HS-5 (cell line): ENCODE data around the gene PCMTD2.

Experiments
- DNase-seq: peaks from one replicate; pipeline ENCODE4 v3.0.0-alpha.2; 2012; ENCODE audit warnings: low read depth

Gene PCMTD2

DNA sequence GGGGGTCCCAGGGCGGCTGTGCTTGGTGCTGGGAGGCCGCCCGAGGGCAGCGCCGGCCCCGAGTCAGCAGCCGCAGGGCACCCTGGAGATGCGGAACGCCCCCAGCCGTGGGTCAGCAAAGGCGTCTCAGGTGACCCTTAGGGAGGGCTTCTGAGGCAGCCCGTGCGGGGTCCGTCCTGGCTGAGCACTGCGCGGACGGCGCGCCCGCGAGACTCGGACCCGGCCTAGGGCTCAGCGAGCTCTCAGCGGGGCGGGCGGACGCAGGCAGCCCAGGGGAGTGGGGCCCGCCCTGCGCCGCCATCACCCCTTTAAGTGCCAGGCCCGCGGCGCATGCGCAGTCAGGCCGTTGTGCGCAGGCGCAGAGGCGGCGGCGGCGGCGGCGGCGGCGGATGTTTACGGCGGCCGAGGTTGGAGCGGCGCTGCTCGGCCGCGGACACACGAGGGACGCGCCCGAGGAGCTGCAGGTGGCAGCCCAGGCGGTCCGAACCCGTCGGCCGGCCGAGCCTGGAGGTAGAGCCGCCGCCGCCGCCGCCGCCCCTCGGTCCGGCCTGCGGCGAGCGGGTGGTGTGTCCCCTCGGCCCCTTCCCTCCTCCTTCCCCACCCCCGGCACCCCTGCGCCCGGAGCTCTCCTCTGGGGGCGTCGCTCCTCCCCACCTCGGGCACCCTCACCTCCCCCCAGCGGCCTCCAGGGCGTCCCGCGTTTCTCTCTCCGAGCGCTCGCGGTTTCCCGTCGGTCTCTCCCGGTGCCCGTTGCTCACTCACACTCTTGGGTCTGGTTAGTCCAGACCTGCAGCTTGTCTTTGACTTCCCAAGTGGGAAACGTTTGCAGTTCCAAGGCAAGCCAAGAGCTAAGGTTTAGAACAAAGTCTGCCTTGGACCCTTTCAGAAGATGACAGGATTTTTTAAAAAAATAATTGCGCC is at the start of gene PCMTD2:
Gene PCMTD2 (plus strand): TSS at position 388 of the 921 bp plus-strand sequence. CDS start 4,218 bp downstream, outside the sequence.
- DNase-seq: peak; percentile 24

DNA sequence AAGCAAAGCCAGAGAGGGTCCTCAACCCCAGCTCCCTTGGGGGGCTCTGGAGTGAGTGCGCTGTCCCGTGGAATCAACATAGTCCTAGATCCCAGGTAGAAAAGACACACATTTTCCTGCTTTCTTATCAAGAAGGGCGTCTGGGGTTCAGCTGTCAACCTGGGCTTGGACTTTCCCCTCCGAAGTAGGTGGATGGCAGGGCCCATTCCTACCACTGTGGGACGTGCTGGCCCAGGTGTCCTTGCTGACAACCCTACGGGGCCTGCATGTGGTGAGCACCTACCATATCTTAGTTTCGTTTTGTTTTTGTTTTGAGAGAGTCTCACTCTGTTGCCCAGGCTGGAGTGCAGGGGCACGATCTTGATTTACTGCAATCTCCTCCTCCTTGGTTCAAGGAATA is 48.9 kb upstream of the PCMTD2 start:
- no peak for DNase-seq

DNA sequence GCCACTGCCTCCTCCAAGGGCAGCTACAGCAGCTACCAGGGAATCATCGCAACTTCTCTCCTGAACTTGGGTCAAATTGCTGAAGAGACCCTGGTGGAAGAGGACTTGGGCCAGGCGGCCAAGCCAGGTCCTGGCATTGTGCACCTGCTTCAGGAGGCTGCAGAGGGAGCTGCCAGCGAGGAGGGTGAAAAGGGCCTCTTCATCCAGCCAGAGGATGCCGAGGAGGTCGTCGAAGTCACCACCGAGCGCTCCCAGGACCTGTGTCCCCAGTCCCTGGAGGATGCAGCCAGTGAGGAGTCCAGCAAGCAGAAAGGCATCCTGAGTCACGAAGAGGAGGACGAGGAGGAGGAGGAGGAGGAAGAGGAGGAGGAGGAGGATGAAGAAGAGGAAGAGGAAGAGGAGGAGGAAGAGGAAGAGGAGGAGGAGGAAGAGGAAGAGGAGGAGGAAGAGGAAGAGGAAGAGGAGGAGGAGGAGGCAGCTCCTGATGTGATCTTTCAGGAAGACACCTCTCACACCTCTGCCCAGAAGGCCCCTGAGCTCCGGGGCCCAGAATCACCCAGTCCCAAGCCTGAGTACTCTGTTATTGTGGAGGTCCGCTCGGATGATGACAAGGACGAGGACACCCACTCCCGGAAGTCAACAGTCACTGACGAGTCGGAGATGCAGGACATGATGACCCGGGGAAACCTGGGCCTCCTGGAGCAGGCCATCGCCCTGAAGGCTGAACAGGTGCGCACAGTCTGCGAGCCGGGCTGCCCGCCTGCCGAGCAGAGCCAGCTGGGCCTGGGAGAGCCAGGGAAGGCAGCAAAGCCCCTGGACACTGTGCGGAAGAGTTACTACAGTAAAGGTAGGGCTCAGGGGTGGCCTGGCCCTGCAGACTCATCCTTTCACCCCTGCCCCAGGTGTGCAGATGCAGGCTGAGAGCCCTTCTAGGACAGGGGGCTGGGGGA is 47.6 kb upstream of the PCMTD2 start:
- no peak for DNase-seq

DNA sequence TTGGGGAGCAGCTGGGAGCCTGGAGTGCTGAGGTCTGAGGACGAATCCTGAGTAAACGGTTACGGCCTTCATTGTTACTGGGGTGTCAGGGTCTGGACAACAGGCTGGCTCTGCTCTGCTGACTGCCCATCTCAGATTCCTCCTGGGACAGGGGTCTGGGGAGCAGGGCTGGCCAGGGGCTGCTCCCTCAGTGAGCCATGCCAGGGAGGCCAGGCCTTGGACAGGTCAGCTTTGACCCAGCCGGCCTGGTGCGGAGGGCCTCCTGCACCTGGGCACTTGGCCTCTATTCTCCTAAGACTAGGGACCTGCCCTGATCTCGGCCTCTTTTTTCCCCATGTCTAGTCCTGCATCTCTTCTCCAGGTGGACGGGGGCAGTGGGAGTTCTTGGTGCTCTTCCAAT is 46.4 kb upstream of the PCMTD2 start:
- DNase-seq: no peak

DNA sequence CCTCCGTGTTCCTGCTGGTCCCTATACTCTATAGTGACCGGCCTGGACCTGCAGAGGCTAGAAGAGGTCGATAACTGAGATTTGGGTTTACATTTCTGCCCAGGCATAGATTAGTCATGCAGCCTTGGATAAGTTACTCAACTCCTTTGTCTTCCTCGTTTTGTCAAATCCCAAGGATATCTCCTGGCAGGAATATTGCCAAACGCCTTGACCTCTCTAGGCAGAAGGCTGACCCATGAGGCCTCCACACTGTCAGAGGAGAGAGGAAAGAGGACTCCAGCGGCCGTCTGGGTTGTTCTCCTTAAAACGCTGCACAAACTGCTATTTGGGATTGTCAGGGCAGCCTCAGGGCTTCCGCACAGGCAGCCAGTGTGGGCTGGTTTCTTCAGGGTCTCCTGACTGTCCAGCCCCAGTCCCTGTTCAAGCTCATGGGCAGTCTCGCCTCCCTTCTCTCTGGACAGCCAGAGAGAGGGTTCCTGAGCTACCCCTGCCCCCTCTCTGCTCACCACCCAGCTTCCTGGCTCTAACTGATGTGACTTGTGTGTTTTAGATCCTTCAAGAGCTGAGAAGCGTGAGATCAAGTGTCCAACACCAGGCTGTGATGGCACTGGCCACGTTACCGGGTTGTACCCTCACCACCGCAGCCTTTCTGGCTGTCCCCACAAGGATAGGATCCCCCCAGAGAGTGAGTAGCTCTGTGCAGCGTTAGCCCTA is 44.7 kb upstream of the PCMTD2 start:
- no peak for DNase-seq

DNA sequence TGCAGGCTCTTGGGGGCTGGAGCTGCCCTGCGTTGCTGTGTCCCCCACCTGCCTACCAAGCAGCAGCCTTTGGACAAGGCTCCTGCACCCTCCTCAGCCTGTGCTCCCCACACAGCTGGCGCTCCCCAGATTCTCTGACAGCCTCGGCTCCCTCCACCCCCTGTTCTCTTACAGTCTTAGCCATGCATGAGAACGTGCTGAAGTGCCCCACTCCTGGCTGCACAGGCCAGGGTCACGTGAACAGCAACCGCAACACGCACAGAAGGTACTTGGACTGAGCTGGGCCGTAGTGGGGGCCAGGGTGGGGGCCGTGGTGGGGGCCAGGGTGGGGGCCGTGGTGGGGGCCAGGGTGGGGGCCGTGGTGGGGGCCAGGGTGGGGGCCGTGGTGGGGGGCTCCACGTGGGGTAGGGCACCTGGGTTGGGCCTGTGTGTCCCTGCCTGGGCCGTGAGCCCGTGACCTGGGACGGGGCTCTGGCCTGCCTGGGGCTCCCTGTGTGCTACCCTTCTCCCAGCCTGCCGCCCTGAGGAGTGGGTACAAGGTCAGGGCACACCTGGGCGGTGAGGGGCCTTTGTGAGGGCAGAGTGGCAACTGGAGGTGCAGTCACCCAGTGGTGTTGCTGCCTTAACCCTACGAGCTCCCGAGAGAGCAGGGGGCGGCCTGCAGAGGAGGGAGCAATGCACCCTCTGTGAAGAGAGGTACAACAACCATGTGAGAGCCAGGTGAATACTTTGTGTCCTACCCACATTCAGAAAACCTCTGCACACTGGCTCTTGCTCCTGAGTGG is 43.5 kb upstream of the PCMTD2 start:
- DNase-seq: no peak

DNA sequence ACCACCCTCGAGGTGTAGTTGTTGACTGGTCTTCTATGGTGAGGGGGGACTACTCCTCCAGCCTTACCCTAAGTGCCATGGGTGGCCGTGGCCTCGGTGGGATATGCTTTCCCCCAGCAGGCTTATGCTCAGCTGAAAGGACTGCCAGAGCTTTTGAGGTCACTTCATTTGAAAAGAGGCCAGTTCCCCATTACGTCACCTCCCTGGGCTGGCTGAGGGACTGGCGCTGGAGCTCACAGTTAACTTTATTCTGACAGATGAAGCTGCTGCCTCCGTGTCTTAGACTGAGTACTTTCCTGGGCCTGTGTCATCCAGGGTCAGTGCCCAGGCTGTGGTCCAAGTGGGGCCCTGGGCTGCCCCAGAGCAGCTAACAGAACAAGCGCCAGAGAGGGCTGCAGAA is 42.8 kb upstream of the PCMTD2 start:
- no peak for DNase-seq

DNA sequence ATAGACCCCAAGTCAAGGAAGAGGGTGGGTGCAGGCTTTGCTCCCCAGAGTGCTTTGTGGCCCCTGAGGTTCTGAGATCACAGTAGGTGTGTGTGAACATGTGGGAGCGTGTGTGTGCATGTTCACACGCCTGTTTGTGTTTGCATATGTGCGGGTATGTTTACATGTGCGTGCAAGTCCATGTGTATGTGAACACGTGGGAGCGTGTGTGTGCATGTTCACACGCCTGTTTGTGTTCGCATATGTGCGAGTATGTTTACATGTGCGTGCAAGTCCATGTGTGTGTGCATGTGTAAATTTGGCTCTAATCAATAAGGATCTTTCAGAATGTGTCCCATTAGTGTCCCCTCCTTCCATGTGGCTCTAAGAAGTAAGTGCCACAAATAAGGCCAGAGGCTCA is 41.4 kb upstream of the PCMTD2 start:
- DNase-seq: no peak

DNA sequence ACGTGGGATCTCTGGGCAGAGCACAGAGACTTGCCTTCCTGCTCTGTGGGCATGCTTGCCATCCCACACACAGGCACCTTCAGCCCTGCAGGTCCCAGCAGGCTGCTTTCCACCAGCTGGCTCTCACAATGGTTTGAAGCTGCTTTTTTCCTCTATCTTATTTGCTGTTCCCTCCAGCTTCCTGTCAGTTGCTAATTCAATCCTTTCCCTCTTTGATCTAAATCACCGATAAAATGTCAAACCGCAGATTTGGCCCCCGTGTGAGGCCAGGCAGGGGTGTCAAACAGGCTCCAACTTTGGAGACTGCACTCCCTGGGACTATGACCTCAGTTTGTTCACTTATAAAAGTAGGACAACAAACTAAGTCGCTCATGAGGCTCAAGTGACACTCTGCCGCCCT is 40.6 kb upstream of the PCMTD2 start:
- no peak for DNase-seq

DNA sequence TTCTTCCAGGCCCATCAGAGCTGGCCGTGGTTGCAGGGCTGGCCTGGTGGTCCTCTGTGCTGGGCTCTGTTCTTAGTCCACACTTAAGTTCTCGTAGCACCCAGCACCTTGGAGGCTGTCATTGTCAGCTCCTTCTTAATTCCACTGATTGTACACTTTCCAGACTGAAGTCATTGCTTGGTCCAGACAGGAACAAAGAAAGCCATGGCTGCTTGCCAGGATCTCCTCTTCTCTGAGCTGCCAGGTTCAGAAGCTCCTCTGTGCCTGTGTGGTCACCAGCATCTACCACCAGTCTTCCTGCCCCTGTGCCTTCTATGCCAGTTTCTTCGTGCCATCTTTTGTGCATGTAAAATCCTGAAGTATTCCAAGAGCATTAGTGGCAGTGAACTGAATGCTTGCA is 39.5 kb upstream of the PCMTD2 start:
- DNase-seq: no peak

DNA sequence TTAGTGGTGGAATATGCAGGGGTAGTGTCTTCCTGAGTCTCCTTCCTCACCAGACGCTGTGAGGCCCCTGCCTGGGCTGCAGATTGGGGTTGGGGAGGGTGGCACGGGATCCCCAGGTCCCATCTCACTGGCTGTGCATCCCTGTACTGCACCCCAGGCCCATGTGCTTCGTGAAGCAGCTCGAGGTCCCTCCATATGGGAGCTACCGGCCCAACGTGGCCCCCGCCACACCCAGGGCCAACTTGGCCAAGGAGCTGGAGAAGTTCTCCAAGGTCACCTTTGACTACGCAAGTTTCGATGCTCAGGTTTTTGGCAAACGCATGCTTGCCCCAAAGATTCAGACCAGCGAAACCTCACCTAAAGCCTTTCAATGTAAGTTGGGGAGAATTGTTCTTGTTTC is 38.6 kb upstream of the PCMTD2 start:
- DNase-seq: no peak

DNA sequence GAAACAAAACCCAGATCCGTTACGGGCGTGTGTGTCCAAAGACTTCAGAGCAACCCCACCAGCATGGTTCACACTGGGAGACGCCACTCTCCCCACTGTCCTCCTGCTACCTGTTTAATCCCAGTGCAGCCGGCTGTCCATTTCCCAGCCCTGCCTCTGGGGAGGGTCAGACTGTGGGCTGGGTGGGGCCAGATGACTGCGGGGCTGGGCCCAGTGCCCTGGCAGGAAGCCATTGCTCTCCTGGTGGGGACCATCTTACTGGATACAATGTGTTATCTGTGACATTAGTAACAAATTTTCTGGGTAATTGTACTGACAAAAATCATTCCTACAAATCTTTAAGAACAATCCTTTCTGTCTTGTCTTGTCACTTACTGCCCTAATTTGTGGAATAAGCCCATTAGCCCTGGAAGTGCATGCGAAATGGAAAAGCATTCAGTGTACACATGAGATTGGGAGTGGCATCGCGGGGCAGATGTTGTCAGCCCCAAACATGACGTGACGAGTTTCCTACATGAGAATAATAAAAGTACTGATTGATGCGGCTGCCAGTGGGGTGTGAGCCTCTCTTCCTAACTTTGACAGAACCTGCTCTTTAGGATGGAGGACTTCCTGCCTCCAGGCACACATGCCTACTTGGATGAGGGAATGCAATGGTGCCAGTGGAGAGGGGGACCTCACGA is 37.9 kb upstream of the PCMTD2 start:
- DNase-seq: no peak

DNA sequence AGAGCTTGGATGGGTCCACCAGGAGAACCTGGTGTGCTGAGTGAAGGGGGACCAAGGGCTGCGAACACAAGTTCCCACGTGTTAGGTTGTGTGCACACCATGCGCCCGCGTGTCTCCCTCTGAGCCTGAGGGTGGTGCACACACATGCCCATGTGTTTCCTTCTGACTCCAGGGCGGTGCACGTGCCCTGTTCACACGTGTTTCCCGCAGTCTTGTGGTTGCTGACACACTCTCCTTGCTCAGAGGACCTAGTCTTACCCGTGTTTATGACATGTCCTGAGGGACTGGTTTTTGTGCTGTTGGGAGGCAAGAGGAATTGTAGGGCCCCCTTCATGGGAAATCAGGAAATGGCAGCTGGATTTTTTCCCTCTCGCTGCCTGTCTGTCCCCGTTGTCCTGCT is 36.3 kb upstream of the PCMTD2 start:
- DNase-seq: no peak

DNA sequence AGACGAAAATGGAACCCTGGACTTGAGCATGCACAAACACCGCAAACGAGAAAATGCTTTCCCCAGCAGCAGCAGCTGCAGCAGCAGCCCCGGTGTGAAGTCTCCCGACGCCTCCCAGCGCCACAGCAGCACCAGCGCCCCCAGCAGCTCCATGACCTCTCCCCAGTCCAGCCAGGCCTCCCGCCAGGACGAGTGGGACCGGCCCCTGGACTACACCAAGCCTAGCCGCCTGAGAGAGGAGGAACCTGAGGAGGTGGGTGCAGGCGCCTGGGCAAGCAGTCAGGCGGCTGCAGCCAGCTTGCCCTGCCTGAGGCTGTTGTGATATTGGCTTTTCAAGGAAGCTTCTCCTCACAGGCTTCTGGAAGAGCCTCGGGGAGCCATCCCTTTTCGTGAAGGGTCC is 35.8 kb upstream of the PCMTD2 start:
- no peak for DNase-seq

DNA sequence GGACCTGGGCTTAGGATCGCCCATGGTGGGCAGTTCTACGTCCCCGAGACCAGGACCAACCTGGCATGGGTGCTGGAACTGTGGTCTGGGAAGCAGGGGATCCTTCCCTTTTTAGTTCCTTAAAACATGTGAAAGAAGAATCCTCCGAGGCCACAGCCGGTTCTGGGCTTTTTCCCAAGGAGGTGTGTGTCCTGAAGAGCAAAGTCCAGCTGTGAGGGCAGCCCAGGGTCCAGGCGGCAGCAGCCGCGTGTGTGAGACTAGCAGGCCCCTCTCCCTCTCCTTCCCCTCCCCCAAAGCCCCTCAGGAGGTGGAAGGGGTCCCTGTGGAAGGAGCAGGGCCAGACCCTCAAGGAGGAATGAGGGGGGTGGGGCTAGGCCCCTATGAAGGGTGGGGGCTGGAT is 35.1 kb upstream of the PCMTD2 start:
- DNase-seq: no peak

DNA sequence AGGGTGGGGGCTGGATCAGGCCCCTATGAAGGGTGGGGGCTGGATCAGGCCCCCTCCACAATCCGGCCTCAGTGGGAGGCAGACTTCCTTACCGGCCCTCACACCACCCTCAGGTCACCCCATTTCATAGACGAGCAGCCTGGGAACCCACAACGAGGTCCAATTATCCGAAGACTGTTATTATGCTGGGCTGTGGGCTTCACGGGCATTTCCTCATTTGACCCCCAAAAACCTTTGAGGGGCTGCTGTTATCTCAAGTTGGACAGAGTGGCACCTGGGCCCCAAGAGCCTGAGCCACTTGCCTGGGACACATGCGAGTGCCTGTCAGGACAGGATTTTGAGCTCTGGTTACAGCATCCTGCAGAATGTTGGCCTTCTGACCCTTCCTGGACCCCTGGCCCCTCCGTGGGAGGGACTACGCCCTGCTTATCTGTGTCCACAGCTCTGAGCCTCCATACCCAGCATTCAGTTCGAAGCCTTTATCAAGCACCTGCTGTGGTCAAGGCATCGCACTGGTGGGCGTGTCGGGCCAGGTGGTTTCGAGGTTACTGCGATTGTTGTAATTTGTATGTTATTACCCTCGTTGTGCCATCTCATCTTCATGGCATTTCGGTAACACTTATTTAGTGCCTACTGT is 34.5 kb upstream of the PCMTD2 start:
- DNase-seq: no peak

DNA sequence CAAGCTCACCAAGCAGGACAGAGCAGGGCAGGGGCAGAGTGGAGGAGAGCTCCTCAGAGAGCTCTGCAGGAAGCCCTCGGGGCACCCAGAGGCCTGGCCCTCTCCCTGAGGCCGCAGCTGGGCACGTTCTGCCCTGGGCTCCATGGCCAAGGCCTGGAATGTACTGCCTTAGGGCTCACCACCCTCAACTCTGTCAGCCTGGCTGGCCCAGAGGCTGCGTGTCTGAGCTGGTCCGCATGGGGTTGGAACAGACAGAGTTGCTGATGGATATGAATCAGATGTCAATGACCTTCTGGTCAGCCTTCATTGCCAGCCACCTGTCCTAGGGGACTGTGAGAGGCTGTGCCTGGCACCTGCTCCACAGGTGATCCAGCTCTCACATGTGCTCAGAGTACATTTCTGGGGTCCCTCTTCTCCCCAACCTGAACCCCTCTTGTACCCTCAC is 33.2 kb upstream of the PCMTD2 start:
- DNase-seq: peak; percentile 26

DNA sequence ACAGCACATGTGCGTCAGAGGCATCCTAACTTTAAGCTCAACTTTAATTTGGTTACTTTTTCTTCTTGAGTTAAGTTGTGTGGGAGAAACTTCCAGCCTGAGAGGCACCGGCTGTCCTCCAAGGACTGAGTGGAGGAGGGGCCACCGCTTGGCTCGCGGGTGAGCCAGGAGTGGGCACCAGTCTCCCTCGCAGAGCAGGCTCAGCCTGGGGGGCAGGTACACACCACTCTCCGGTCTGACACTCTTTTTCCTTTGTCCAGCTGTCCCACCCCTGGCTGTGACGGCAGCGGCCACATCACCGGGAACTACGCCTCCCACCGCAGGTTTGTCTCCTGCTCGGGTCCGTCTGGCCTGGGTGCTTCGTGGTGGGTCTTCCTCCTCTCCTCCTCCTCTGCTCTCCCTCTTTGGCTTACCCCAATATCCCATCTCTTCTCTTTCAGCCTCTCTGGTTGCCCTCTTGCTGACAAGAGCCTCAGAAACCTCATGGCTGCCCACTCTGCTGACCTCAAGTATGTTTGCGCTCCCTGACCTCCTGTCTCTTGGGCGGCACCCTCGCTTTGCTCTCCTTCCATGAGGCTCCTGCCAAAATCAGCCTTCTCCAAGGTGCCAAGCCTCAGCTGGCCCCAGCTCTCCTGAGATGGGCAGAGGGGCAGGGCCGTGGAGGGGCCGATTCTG is 32.6 kb upstream of the PCMTD2 start:
- no peak for DNase-seq

DNA sequence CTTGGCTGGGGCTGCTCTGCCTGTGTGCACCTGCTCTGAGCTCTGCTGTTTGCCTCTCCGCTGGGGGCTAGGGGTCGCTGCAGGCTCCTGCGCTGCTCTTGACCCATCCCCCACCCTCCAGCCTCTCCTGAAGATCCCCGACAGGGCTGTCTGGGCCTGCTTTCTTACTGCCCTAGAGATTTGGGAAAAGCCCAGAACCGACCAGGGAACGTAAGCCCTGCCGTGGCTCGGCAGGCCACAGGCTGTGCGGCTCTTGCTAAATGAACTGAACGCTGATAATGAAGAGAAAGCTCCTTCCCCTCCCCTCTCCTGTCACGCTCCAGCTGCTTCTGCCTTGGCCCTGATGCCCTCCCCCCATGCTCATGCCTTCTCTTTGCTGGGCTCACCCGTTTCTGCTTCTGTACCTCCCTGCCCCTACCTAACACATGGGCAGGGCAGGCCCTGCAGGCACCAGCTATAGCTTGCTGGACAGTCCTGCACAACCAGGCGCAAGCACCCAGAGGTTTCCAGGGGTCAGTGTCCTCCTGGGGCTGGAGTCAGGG is 32.0 kb upstream of the PCMTD2 start:
- DNase-seq: no peak
